ENCODE data around the gene C6orf141.

Gene C6orf141

DNA sequence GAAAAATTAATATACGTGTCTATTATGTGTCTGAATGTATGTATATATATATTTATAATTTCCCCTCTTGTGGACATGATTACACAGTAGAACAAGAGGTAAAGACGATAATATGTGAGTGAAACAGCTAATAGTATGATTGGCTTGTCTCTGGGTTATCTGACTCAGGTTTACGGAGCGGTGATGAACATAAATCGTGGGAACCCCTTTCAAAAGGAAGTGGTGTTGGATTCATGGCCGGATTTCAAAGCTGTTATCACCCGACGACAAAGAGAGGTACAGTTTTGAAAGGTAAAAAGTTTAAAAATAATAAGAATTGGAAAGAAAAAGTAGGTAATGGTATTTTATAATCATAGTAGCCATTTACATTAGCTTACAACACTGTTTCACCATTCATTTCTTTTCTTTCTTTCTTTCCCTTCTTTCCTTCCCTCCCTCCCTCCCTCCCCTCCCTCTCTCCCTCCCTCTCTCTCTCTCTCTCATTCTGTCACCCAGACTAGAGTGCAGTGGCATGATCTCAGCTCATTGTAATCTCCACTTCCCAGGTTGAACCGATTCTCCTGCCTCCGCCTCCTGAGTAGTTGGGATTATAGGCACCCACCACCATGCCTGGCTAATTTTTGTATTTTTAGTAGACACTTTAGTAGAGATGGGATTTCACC, 34.9 kb upstream of the C6orf141 start:
- TF ChIP-seq, protein P1, sequence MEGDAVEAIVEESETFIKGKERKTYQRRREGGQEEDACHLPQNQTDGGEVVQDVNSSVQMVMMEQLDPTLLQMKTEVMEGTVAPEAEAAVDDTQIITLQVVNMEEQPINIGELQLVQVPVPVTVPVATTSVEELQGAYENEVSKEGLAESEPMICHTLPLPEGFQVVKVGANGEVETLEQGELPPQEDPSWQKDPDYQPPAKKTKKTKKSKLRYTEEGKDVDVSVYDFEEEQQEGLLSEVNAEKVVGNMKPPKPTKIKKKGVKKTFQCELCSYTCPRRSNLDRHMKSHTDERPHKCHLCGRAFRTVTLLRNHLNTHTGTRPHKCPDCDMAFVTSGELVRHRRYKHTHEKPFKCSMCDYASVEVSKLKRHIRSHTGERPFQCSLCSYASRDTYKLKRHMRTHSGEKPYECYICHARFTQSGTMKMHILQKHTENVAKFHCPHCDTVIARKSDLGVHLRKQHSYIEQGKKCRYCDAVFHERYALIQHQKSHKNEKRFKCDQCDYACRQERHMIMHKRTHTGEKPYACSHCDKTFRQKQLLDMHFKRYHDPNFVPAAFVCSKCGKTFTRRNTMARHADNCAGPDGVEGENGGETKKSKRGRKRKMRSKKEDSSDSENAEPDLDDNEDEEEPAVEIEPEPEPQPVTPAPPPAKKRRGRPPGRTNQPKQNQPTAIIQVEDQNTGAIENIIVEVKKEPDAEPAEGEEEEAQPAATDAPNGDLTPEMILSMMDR (IDR thresholded peaks at IDR 0.05; ENCODE audit: control extremely low read depth, extremely low read depth, low read depth, missing control alignments) = no peak
- ChIA-PET POLR2A (no interaction called here), CTCF (interaction anchor here (1.0 to 1.8 kb wide), 2 partner anchors 8 to 16 kb away, joined by 4 to 5 read pairs; no protein-coding TSS in a partner anchor)
- no peak for DNase-seq (ENCODE audit: extremely low spot score)

DNA sequence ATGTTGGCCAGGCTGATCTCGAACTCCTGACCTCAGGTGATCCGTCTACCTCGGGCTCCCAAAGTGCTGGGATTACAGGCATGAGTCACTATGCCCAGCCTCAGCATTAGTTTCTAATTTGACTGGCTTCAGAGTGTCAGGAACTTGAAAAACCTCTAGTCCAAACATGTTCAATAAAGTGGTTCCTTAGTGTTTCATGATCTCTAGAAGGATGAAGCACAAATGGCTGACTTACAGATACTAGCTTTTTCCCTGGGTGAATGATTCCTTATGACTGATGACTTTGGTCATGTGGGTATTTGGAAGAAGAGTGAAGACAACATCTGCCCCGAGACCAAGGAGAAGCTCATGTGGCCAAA, 34.3 kb upstream of the C6orf141 start:
- DNase-seq (ENCODE audit: extremely low spot score) = no peak
- CTCF ChIA-PET = interaction anchor here (0.8 to 1.8 kb wide), 3 partner anchors 8 to 107 kb away, joined by 3 to 5 read pairs (median 4); no protein-coding TSS in a partner anchor
- TF ChIP-seq, protein P1 (IDR thresholded peaks at IDR 0.05; ENCODE audit: control extremely low read depth, extremely low read depth, low read depth, missing control alignments) = no peak
- POLR2A ChIA-PET = no interaction called here

DNA sequence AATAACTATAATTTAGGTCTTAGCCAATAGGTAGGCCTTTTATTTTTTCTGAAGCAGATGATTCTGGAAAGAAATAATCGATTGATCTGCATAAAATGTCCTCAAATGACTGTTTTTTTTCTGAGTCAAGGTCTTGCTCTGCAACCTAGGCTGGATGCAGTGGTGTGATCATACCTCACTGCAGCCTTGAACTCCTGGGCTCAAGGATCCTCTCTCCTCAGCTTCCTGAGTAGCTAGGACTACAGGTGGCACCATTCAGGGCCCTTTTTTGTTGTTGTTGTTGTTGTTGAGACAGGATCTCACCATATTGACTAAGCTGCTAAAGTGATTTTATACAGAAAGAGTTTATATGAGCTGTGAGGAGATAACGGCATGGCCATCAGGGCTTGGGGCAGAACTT, 32.5 kb upstream of the C6orf141 start:
- ChIA-PET CTCF (interaction anchor here (2.6 kb wide), 1 partner anchor 14 kb away, joined by 11 read pairs; no protein-coding TSS in a partner anchor), POLR2A (no interaction called here)
- no peak for DNase-seq (ENCODE audit: extremely low spot score)
- TF ChIP-seq, protein P1 (IDR thresholded peaks at IDR 0.05; ENCODE audit: control extremely low read depth, extremely low read depth, low read depth, missing control alignments) = no peak

DNA sequence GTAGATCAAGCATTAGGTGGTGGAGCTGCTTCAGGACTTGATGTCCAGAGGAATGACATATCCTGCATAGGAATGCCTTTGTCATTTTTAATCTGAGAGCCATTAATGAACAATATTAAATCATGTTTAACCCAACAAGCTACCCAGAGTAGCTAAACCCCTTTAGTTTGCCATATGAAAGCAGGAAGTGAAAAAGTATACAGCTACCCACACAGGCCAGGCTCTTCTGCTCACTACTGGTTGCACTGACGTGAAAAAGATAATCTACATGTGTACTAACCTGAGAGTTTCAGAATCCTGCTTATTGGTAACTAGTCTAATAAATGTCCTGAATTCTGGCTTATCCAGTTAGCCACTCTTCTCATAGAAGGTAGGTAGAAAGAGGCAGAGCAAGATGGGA, 30.8 kb upstream of the C6orf141 start:
- ChIA-PET POLR2A (no interaction called here), CTCF (interaction anchor here (0.5 to 2.6 kb wide), 2 partner anchors 12 to 661 kb away, joined by 3 to 11 read pairs; no protein-coding TSS in a partner anchor)
- TF ChIP-seq, protein P1 (IDR thresholded peaks at IDR 0.05; ENCODE audit: control extremely low read depth, extremely low read depth, low read depth, missing control alignments) = no peak
- no peak for DNase-seq (ENCODE audit: extremely low spot score)

DNA sequence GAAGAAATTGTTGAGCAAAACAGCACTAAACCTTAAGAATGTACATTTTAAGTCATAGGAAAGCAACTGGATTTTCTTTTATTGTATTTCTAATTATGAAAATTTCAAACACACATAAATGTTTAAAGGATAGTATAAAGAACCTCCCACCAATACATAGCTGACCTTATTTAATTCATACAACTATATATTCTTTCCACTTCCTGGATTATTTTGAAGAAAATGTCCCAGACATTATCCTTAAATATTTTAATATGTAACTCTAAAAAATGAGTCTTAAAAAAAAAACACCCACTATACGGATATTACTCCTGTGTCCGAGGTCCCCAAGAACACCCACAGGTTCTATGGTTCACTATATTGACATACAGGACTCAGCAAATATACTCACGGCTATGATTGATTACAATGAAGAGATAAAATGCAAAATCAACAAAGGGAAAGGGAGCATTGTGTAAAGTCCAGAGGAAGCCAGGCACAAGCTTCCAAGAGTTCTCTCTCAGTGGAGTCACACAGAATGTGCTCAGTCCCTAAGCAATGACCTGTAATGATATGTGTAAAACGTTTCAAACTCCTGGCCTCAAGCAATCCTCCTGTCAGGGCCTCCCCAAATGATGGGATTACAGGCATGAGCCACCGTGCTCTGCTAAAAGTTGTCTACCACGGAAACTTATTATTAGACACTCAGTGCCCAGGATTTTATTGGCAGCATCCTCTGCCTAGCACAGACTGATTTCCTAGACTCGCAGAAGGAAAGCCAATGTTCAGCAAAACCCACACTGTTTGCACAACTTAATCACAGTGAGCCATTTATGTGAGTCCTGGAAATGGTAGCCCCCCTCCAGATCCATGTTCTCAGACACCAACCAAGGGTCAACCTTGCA, 27.5 kb upstream of the C6orf141 start:
- TF ChIP-seq, protein P1 (IDR thresholded peaks at IDR 0.05; ENCODE audit: control extremely low read depth, extremely low read depth, low read depth, missing control alignments) = no peak
- ChIA-PET CTCF (interaction anchor here (1.2 to 2.2 kb wide), 2 partner anchors 7 to 10 kb away, joined by 4 to 12 read pairs; no protein-coding TSS in a partner anchor), POLR2A (no interaction called here)
- no peak for DNase-seq (ENCODE audit: extremely low spot score)

DNA sequence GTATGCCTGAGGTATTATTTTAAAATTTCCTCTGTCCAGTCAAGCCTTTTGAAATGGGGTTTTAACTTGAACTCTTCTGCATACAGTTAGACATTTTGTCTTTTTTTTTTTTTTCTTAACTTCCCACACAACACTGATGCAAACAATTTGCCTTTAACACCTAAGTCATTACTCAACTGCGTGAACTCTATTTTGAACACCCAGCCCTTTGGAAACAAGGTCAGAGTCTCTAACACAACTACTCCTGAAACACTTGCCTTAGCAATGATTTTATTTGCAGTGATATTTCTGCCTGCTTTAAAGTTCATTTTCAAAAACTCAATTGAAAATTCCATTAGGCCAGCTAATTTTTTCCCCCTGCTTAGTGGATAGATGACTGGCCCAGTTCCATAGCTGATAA, 26.6 kb upstream of the C6orf141 start:
- DNase-seq (ENCODE audit: extremely low spot score) = no peak
- CTCF ChIA-PET = interaction anchor here (1.2 to 2.2 kb wide), 3 partner anchors 8 to 82 kb away, joined by 3 to 12 read pairs (median 4); no protein-coding TSS in a partner anchor
- TF ChIP-seq, protein P1 (IDR thresholded peaks at IDR 0.05; ENCODE audit: control extremely low read depth, extremely low read depth, low read depth, missing control alignments) = no peak
- POLR2A ChIA-PET = no interaction called here

Measured in GM10248 (cell line).